DOHH2 (cell line): ENCODE measurements around the gene CSF2RB.

ENCODE experiments used
- EZH2phosphoT487 ChIP-seq: fragments of 200-600 bp; sonication (generic); IDR thresholded peaks from 2 replicates; pipeline ENCODE4 v1.6.1; 2017; ENCODE audit warnings: borderline replicate concordance, mild to moderate bottlenecking, antibody characterized with exemption, low read length, moderate library complexity, mixed read lengths
- TF ChIP-seq, protein P1 (sequence below): fragments of 200-600 bp; sonication (generic); IDR thresholded peaks from one replicate; pipeline ENCODE4 v1.5.1; 2014; ENCODE audit warnings: antibody characterized with exemption, mild to moderate bottlenecking, low read depth, low read length; ENCODE audit not compliant: poor library complexity, severe bottlenecking

DNA sequence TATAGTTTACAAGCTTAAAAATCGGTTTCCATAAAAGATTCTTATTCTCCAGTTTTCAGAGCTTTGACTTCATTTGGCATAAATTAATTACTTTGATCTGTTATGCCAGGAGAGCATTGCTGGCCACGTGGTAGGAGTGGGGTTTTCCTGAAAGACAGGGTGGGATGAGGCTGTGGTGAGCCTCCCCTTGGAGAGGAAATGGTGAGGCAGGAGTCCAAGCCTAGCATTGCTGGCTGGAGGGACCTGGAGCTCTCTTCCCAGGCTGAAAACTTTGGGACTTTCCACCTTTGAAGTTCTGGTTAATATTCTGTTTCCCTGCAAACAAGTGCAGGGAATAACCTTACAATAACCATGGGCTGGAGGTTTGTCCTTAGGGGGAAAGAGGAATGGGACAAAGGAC lies 21.1 kb upstream of the CSF2RB start:
- TF ChIP-seq, protein P1, sequence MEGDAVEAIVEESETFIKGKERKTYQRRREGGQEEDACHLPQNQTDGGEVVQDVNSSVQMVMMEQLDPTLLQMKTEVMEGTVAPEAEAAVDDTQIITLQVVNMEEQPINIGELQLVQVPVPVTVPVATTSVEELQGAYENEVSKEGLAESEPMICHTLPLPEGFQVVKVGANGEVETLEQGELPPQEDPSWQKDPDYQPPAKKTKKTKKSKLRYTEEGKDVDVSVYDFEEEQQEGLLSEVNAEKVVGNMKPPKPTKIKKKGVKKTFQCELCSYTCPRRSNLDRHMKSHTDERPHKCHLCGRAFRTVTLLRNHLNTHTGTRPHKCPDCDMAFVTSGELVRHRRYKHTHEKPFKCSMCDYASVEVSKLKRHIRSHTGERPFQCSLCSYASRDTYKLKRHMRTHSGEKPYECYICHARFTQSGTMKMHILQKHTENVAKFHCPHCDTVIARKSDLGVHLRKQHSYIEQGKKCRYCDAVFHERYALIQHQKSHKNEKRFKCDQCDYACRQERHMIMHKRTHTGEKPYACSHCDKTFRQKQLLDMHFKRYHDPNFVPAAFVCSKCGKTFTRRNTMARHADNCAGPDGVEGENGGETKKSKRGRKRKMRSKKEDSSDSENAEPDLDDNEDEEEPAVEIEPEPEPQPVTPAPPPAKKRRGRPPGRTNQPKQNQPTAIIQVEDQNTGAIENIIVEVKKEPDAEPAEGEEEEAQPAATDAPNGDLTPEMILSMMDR, result no peak
- no peak for TF ChIP-seq EZH2phosphoT487
